Chondrocyte (in vitro differentiated cells): ENCODE results near the gene CSTF2. TPM values are rescaled to one million over a fixed set of nuclear protein-coding genes. Genes with fewer than 3 reads are reported as not detected.
A peak's percentile ranks its signal among the peaks of the same experiment; 100 is the strongest.
"Not testable (repeated sequence)": the region's sequence is repeated elsewhere in the genome, so short reads cannot be mapped to it uniquely, and the experiment has no call there.

Experiments used
- DNase-seq: peaks from one replicate; pipeline ENCODE4 v3.0.0; 2021; ENCODE audit warnings: mixed read lengths, low spot score
- H3K27ac Mint-ChIP-seq: one replicate; pipeline ENCODE4 v1.8.0; 2021; ENCODE audit warnings: mild to moderate bottlenecking, moderate library complexity, mixed read lengths; ENCODE audit not compliant: unreplicated experiment
- H3K27me3 Mint-ChIP-seq: 2 replicates; pipeline ENCODE4 v1.8.0; 2021; ENCODE audit warnings: low read depth, mixed read lengths
- H3K36me3 Mint-ChIP-seq: 2 replicates; pipeline ENCODE4 v1.8.0; 2021; ENCODE audit warnings: low read depth, mixed read lengths
- H3K4me1 Mint-ChIP-seq: 2 replicates; pipeline ENCODE4 v1.8.0; 2021; ENCODE audit warnings: low read depth, mild to moderate bottlenecking, mixed read lengths
- H3K4me3 Mint-ChIP-seq: one replicate; pipeline ENCODE4 v1.8.0; 2021; ENCODE audit warnings: mild to moderate bottlenecking, moderate library complexity, mixed read lengths; ENCODE audit not compliant: unreplicated experiment
- H3K9me3 Mint-ChIP-seq: 2 replicates; pipeline ENCODE4 v1.8.0; 2021; ENCODE audit warnings: low read depth, mixed read lengths
- CTCF ChIP-seq: fragments of 200-600 bp; sonication (generic); IDR thresholded peaks from 2 replicates; pipeline ENCODE4 v1.5.0; 2021; ENCODE audit warnings: antibody characterized with exemption, mild to moderate bottlenecking, moderate library complexity
- total RNA-seq: library from RNA; stranded (reverse); gene quantifications from 3 replicates; pipeline ENCODE4 v1.2.1, GENCODE V29; 2021

Gene CSTF2
- total RNA-seq, 1 donor from 2014 or later: 13.5 TPM

DNA sequence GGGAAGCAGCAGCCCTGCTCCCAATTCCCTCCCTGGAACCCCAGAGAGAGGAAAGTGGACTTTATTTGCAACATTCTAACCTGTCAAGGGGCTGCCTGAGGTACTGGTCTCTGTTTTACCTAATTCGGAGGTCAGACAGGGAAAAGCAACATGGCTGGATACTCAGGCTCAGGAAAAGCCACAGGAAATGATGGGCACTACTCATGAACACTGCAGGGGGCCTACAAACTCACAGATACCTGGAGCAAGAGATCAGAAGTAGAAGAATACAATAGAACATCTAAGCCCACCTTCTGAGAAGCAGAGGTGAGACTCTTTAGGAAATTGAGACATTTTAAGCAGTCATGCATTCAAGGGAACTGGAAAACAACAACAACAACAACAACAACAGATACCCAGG lies 15.4 kb upstream of the CSTF2 start:
- no peak for TF ChIP-seq CTCF
- Mint-ChIP-seq H3K27me3 (peaks cover 27% of the 10 kb centered on the region), H3K36me3 (peaks cover 1% of the 10 kb centered on the region), H3K27ac (no peak overlapping the region), H3K4me3 (no peak overlapping the region), H3K4me1 (no peaks in the 10 kb centered on the region), H3K9me3 (peaks cover 30% of the 10 kb centered on the region)
- no peak for DNase-seq

DNA sequence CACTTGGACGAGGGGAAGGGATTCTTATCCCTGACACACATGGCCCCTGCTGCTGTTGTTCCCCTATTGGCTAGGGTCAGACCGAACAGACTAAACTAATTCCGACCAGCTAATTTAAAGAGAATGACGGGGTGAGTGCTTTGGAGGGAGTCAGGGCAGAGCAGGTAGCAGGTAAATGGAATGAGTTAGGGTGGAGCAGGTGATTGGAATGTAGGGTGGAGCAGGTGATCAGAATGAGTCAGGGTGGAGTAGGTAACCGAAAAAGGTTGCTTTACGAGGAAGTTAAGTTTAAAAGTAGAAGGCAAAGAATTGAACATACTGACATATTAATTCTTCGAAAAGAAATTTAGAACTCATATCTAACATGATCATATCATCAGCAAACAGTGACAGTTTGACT lies 11.9 kb upstream of the CSTF2 start:
- H3K27me3 Mint-ChIP-seq: peaks cover 27% of the 10 kb centered on the region
- not testable (repeated sequence) for H3K36me3 Mint-ChIP-seq, H3K4me1 Mint-ChIP-seq, H3K4me3 Mint-ChIP-seq, DNase-seq, H3K27ac Mint-ChIP-seq
- H3K9me3 Mint-ChIP-seq: peaks cover 30% of the 10 kb centered on the region

GRCh38 chrX:100812216-100813158 lies 7.7 kb upstream of the CSTF2 start:
- H3K36me3 Mint-ChIP-seq: peaks cover 1% of the 10 kb centered on the region
- peaks cover 28% of the 10 kb centered on the region for H3K27me3 Mint-ChIP-seq
- H3K4me1 Mint-ChIP-seq: no peaks in the 10 kb centered on the region
- H3K4me3 Mint-ChIP-seq: no peak overlapping the region
- TF ChIP-seq CTCF: no peak
- H3K27ac Mint-ChIP-seq: no peak overlapping the region
- H3K9me3 Mint-ChIP-seq: peaks cover 11% of the 10 kb centered on the region
- no peak for DNase-seq

DNA sequence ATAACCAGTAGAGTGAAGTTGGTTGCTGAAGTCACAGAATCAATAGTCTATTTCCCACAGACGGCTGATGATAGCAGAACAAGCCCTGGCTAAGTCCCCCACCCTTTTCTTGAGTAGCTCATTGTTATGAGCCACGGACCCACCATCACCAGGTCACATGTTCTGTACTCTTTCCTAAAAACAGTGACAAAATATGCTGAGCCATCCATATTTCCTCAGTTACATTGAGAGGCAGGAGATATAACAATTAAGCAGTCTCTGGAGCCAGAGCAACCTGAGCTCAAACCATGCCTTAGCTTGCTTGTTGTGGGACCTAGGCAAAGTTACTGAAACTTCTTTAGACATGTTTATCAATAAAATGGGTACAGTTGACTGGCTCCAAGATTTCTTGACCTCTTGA lies 2.9 kb upstream of the CSTF2 start:
- H3K9me3 Mint-ChIP-seq: no peaks in the 10 kb centered on the region
- no peak for TF ChIP-seq CTCF
- H3K4me3 Mint-ChIP-seq: no peak overlapping the region
- H3K27ac Mint-ChIP-seq: no peak overlapping the region
- no peak for DNase-seq
- peaks cover 11% of the 10 kb centered on the region for H3K27me3 Mint-ChIP-seq
- no peaks in the 10 kb centered on the region for H3K36me3 Mint-ChIP-seq
- peaks cover 10% of the 10 kb centered on the region for H3K4me1 Mint-ChIP-seq

DNA sequence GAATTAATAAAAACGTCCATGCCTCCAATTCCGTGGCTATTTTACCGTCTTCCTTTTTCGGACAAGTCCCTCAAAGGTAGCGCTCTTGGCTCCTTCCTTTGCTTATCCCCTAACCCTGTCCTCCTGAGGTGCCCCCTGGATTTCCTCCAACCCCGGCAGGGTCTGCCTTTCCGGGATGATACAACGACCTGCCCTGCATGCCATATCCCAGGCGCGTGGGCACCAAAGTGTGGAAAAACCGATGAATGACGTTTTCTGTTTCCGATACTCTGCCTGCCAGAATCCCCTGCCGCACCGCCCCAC lies 706 bp upstream of the CSTF2 start:
- no peaks in the 10 kb centered on the region for H3K9me3 Mint-ChIP-seq
- H3K27ac Mint-ChIP-seq: peak overlapping the region; percentile 58
- no peak for DNase-seq
- peaks cover 3% of the 10 kb centered on the region for H3K36me3 Mint-ChIP-seq
- H3K4me3 Mint-ChIP-seq: peak overlapping the region; percentile 79
- H3K4me1 Mint-ChIP-seq: peaks cover 10% of the 10 kb centered on the region
- peaks cover 8% of the 10 kb centered on the region for H3K27me3 Mint-ChIP-seq
- no peak for TF ChIP-seq CTCF

DNA sequence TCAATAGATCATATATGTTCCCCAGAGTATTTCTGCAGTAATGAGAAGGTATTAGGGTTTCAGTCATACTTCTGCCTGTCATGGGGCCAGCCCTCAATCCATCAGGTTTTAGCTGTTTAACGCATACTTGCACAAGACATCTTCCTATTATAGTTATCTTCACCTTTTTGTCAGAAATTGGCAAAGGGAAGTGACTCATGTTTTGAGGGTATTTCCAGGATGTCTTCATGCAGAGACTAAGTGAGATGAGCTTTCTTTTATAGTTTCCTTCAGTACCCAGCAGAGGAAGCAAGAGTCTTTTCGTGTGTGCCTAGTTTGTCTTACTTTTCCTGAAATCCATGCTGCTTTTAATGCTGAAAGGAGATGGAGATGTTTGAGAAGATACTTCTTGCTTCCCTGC lies 9.5 kb downstream of the CSTF2 start:
- H3K4me1 Mint-ChIP-seq: no peaks in the 10 kb centered on the region
- H3K9me3 Mint-ChIP-seq: no peaks in the 10 kb centered on the region
- H3K27ac Mint-ChIP-seq: no peak overlapping the region
- no peak for TF ChIP-seq CTCF
- DNase-seq: no peak
- no peaks in the 10 kb centered on the region for H3K27me3 Mint-ChIP-seq
- no peak overlapping the region for H3K4me3 Mint-ChIP-seq
- peaks cover 15% of the 10 kb centered on the region for H3K36me3 Mint-ChIP-seq
